Measurements from ENCODE around the gene PAPSS2.

DNA sequence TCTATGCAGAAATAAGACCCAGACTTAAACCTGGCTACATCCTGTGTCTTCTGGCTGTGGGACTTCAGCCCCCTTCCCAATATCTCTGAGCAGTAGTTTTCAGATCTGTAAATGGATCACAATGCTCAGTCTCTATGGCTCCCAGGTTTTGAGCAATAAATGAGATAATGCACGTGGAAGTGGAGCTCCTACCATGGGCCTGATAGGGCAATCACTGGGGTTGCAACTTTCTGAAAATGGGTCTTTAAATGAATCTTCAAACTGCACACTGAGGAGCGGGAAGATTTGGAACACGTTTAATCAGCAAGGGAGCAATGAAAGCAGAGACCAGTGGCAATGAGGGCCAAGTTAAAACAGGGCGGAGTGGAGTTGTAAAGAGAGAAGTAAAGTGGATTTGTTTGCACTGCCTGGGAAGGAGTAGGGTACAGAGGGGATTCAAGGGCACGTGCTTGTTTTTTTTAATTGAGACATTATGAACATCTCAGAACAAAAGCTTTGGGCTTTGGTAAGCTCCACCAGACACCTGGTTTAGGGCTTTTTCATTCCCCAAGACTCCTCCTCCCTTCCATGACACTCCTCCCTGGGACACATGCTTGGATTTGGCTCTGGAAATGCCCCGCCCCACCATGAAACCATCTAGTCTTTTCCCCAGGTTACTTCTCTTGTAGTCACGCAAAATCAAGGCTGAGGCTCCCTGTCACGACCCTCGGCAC lies 42.7 kb downstream of the PAPSS2 start:
- no peak for TF ChIP-seq POLR2AphosphoS5 (IDR thresholded peaks at IDR 0.05; ENCODE audit: insufficient read depth, low read depth, low read length)
- no peak for TF ChIP-seq FOS (IDR thresholded peaks at IDR 0.05; ENCODE audit: borderline replicate concordance, insufficient read depth, low read length)

All from endothelial cell of umbilical vein (primary cell).